HEK293 (cell line): ENCODE results near the gene IGFALS.

Experiments used
- GFI1B ChIP-seq: fragments of 450-650 bp; formaldehyde crosslinking; IDR thresholded peaks from 2 replicates; pipeline ENCODE4 v1.5.1; 2016; ENCODE audit warnings: missing biosample characterization, missing genetic modification characterization
- GLIS1 ChIP-seq: fragments of 450-650 bp; formaldehyde crosslinking; IDR thresholded peaks from 2 replicates; pipeline ENCODE4 v1.5.1; 2016; ENCODE audit warnings: missing biosample characterization, missing genetic modification characterization
- GLIS2 ChIP-seq: fragments of 450-650 bp; formaldehyde crosslinking; IDR thresholded peaks from 2 replicates; pipeline ENCODE4 v1.5.1; 2016; ENCODE audit warnings: missing biosample characterization, missing genetic modification characterization
- MYNN ChIP-seq: fragments of 450-650 bp; formaldehyde crosslinking; IDR thresholded peaks from 2 replicates; pipeline ENCODE4 v1.5.1; 2016; ENCODE audit warnings: missing biosample characterization, missing genetic modification characterization, borderline replicate concordance
- OSR2 ChIP-seq: fragments of 450-650 bp; formaldehyde crosslinking; IDR thresholded peaks from 2 replicates; pipeline ENCODE4 v1.5.1; 2016; ENCODE audit warnings: missing biosample characterization, missing genetic modification characterization
- SCRT2 ChIP-seq: fragments of 450-650 bp; formaldehyde crosslinking; IDR thresholded peaks from 2 replicates; pipeline ENCODE4 v1.5.1; 2016; ENCODE audit warnings: missing biosample characterization, missing genetic modification characterization
- SP3 ChIP-seq: fragments of 450-650 bp; formaldehyde crosslinking; IDR thresholded peaks from 2 replicates; pipeline ENCODE4 v1.5.1; 2016; ENCODE audit warnings: missing biosample characterization, missing genetic modification characterization
- WT1 ChIP-seq: fragments of 450-650 bp; formaldehyde crosslinking; IDR thresholded peaks from 2 replicates; pipeline ENCODE4 v1.5.1; 2016; ENCODE audit warnings: missing biosample characterization, missing genetic modification characterization
- ZBTB1 ChIP-seq: fragments of 450-650 bp; formaldehyde crosslinking; IDR thresholded peaks from 2 replicates; pipeline ENCODE4 v1.5.1; 2016; ENCODE audit warnings: missing biosample characterization, missing genetic modification characterization
- ZBTB10 ChIP-seq: fragments of 450-650 bp; formaldehyde crosslinking; IDR thresholded peaks from 2 replicates; pipeline ENCODE4 v1.5.1; 2016; ENCODE audit warnings: missing biosample characterization, missing genetic modification characterization
- ZBTB17 ChIP-seq: fragments of 450-650 bp; formaldehyde crosslinking; IDR thresholded peaks from 2 replicates; pipeline ENCODE4 v1.5.1; 2016; ENCODE audit warnings: missing biosample characterization, missing genetic modification characterization
- ZBTB8A ChIP-seq: fragments of 450-650 bp; formaldehyde crosslinking; IDR thresholded peaks from 2 replicates; pipeline ENCODE4 v1.5.1; 2016; ENCODE audit warnings: missing biosample characterization, missing genetic modification characterization
- ZIC2 ChIP-seq: fragments of 450-650 bp; formaldehyde crosslinking; IDR thresholded peaks from 2 replicates; pipeline ENCODE4 v1.5.1; 2016; ENCODE audit warnings: missing biosample characterization, missing genetic modification characterization
- ZNF138 ChIP-seq: fragments of 450-650 bp; formaldehyde crosslinking; IDR thresholded peaks from 2 replicates; pipeline ENCODE4 v1.5.1; 2016; ENCODE audit warnings: missing biosample characterization, missing genetic modification characterization, borderline replicate concordance
- ZNF18 ChIP-seq: fragments of 450-650 bp; formaldehyde crosslinking; IDR thresholded peaks from 2 replicates; pipeline ENCODE4 v1.5.1; 2016; ENCODE audit warnings: missing biosample characterization, missing genetic modification characterization
- ZNF19 ChIP-seq: fragments of 450-650 bp; formaldehyde crosslinking; IDR thresholded peaks from 2 replicates; pipeline ENCODE4; 2016; ENCODE audit warnings: missing biosample characterization, missing genetic modification characterization, low read depth
- ZNF221 ChIP-seq: fragments of 450-650 bp; formaldehyde crosslinking; IDR thresholded peaks from 2 replicates; pipeline ENCODE4 v1.5.1; 2017; ENCODE audit warnings: missing biosample characterization, missing genetic modification characterization, borderline replicate concordance
- ZNF24 ChIP-seq: fragments of 450-650 bp; formaldehyde crosslinking; IDR thresholded peaks from 2 replicates; pipeline ENCODE4 v1.5.1; 2016; ENCODE audit warnings: missing biosample characterization, missing genetic modification characterization
- ZNF248 ChIP-seq: fragments of 450-650 bp; formaldehyde crosslinking; IDR thresholded peaks from 2 replicates; pipeline ENCODE4 v1.5.1; 2017; ENCODE audit warnings: missing biosample characterization, missing genetic modification characterization
- ZNF266 ChIP-seq: fragments of 450-650 bp; formaldehyde crosslinking; IDR thresholded peaks from 2 replicates; pipeline ENCODE4 v1.5.1; 2016; ENCODE audit warnings: missing biosample characterization, missing genetic modification characterization, low read depth
- ZNF280C ChIP-seq: fragments of 450-650 bp; formaldehyde crosslinking; IDR thresholded peaks from 2 replicates; pipeline ENCODE4 v1.5.1; 2016; ENCODE audit warnings: missing biosample characterization, missing genetic modification characterization
- ZNF394 ChIP-seq: fragments of 450-650 bp; formaldehyde crosslinking; IDR thresholded peaks from 2 replicates; pipeline ENCODE4 v1.5.1; 2016; ENCODE audit warnings: missing biosample characterization, missing genetic modification characterization, mild to moderate bottlenecking, moderate library complexity, borderline replicate concordance
- ZNF501 ChIP-seq: fragments of 450-650 bp; formaldehyde crosslinking; IDR thresholded peaks from 2 replicates; pipeline ENCODE4 v1.5.1; 2016; ENCODE audit warnings: missing biosample characterization, missing genetic modification characterization
- ZNF521 ChIP-seq: fragments of 450-650 bp; formaldehyde crosslinking; IDR thresholded peaks from 2 replicates; pipeline ENCODE4 v1.5.1; 2017; ENCODE audit warnings: missing biosample characterization, mild to moderate bottlenecking, missing genetic modification characterization
- ZNF580 ChIP-seq: fragments of 450-650 bp; formaldehyde crosslinking; IDR thresholded peaks from 2 replicates; pipeline ENCODE4 v1.5.1; 2016; ENCODE audit warnings: missing biosample characterization, missing genetic modification characterization
- ZNF623 ChIP-seq: fragments of 450-650 bp; formaldehyde crosslinking; IDR thresholded peaks from 2 replicates; pipeline ENCODE4 v1.5.1; 2016; ENCODE audit warnings: missing biosample characterization, missing genetic modification characterization
- ZNF629 ChIP-seq: fragments of 450-650 bp; formaldehyde crosslinking; IDR thresholded peaks from 2 replicates; pipeline ENCODE4 v1.5.1; 2017; ENCODE audit warnings: missing biosample characterization, missing genetic modification characterization
- ZNF645 ChIP-seq: fragments of 450-650 bp; formaldehyde crosslinking; IDR thresholded peaks from 2 replicates; pipeline ENCODE4; 2016; ENCODE audit warnings: missing biosample characterization, missing genetic modification characterization
- ZNF670 ChIP-seq: fragments of 450-650 bp; formaldehyde crosslinking; IDR thresholded peaks from 2 replicates; pipeline ENCODE4 v1.5.1; 2016; ENCODE audit warnings: missing biosample characterization, missing genetic modification characterization, low read depth
- ZNF747 ChIP-seq: fragments of 450-650 bp; formaldehyde crosslinking; IDR thresholded peaks from 2 replicates; pipeline ENCODE4 v1.5.1; 2016; ENCODE audit warnings: missing biosample characterization, missing genetic modification characterization
- ZNF76 ChIP-seq: fragments of 450-650 bp; formaldehyde crosslinking; IDR thresholded peaks from 2 replicates; pipeline ENCODE4; 2016; ENCODE audit warnings: low read depth, missing biosample characterization, missing genetic modification characterization, borderline replicate concordance
- ZXDB ChIP-seq: fragments of 450-650 bp; formaldehyde crosslinking; IDR thresholded peaks from 2 replicates; pipeline ENCODE4 v1.5.1; 2016; ENCODE audit warnings: missing biosample characterization, missing genetic modification characterization

Gene IGFALS

GRCh38 chr16:1781758-1782407 is 11.6 kb downstream of the IGFALS start (continued):
- no peak for TF ChIP-seq ZNF645 (tag by site-specific recombination)
- TF ChIP-seq SP3, result peak; percentile 76
- TF ChIP-seq ZNF580 (tag by site-specific recombination), result no peak
- no peak for TF ChIP-seq ZBTB10
- no peak for TF ChIP-seq ZNF629
- TF ChIP-seq ZNF24, result no peak
- TF ChIP-seq SCRT2, result no peak
- no peak for TF ChIP-seq ZNF747
- TF ChIP-seq OSR2, result no peak
- no peak for TF ChIP-seq ZNF138
- no peak; the same call in 1 of the 2 replicates for TF ChIP-seq ZBTB1 (tag by site-specific recombination)
- TF ChIP-seq ZNF670 (tag by site-specific recombination), result no peak
- 0 out of 2 replicates have a peak, but pooled peaks have one; percentile 61 for TF ChIP-seq ZNF221 (tag by site-specific recombination)
- TF ChIP-seq ZNF521 (tag by site-specific recombination), result no peak
- TF ChIP-seq ZNF248, result no peak
- TF ChIP-seq GLIS1 (tag by site-specific recombination), result no peak
- TF ChIP-seq GLIS2, result peak; percentile 33; the same call in 1 of the 2 replicates
- TF ChIP-seq ZBTB8A, result peak; percentile 17; the same call in 1 of the 2 replicates
- no peak for TF ChIP-seq ZNF19 (tag by site-specific recombination)
- 0 out of 2 replicates have a peak, but pooled peaks have one; percentile 64 for TF ChIP-seq ZNF501
- TF ChIP-seq ZNF266 (tag by site-specific recombination), result no peak
- TF ChIP-seq ZBTB17 (tag by site-specific recombination), result peak; percentile 33; the same call in 1 of the 2 replicates
- TF ChIP-seq ZNF280C (tag by site-specific recombination), result no peak
- no peak for TF ChIP-seq ZNF18 (tag by site-specific recombination)
- TF ChIP-seq ZNF76, result no peak
- TF ChIP-seq GFI1B (tag by site-specific recombination), result no peak
- 0 out of 2 replicates have a peak, but pooled peaks have one; percentile 24 for TF ChIP-seq ZNF394 (tag by site-specific recombination)
- TF ChIP-seq WT1, result peak; percentile 26; the same call in 1 of the 2 replicates
- peak; percentile 37 for TF ChIP-seq ZIC2 (tag by site-specific recombination)
- peak; percentile 96 for TF ChIP-seq ZXDB
- no peak for TF ChIP-seq ZNF623 (tag by site-specific recombination)
- no peak for TF ChIP-seq MYNN (tag by site-specific recombination)
